GM18861 (cell line): ENCODE results near the gene HOXD9.
A peak's percentile ranks its signal among the peaks of the same experiment; 100 is the strongest.

Experiments used
- ATAC-seq: cut with Tn5 transposase; IDR thresholded peaks from one replicate; pipeline ENCODE4 v1.9.1; 2021; ENCODE audit not compliant: unreplicated experiment

Gene HOXD9

GRCh38 chr2:176085861-176086771 is 36.4 kb upstream of the HOXD9 start:
- ATAC-seq, result no peak

GRCh38 chr2:176087330-176088047 is 35.0 kb upstream of the HOXD9 start:
- no peak for ATAC-seq

- ATAC-seq, result no peak
These were observed 34.2 kb upstream of the HOXD9 start for GRCh38 chr2:176088048-176088936.

- no peak for ATAC-seq
These were observed 33.3 kb upstream of the HOXD9 start for GRCh38 chr2:176088937-176089842.

- no peak for ATAC-seq
These were observed 32.6 kb upstream of the HOXD9 start for GRCh38 chr2:176089843-176090395.

GRCh38 chr2:176090862-176091261 is 31.7 kb upstream of the HOXD9 start:
- no peak for ATAC-seq

- no peak for ATAC-seq
These were observed 30.9 kb upstream of the HOXD9 start for GRCh38 chr2:176091329-176092258.

- ATAC-seq, result no peak
These were observed 30.0 kb upstream of the HOXD9 start, which contains the start of gene HOXD13 for GRCh38 chr2:176092270-176093144. Gene HOXD13 (plus strand): TSS chr2:176092721. CDS start chr2:176092891, 170 bp downstream.

GRCh38 chr2:176093145-176093897 is 29.2 kb upstream of the HOXD9 start:
- no peak for ATAC-seq

GRCh38 chr2:176093898-176094249 is 28.6 kb upstream of the HOXD9 start:
- no peak for ATAC-seq

GRCh38 chr2:176094349-176094748 is 28.2 kb upstream of the HOXD9 start:
- no peak for ATAC-seq

GRCh38 chr2:176095421-176095820 is 27.1 kb upstream of the HOXD9 start:
- no peak for ATAC-seq

GRCh38 chr2:176096243-176096985 is 26.1 kb upstream of the HOXD9 start:
- no peak for ATAC-seq

GRCh38 chr2:176096986-176097819 is 25.3 kb upstream of the HOXD9 start:
- ATAC-seq, result peak; percentile 93

- no peak for ATAC-seq
These were observed 24.6 kb upstream of the HOXD9 start for GRCh38 chr2:176097820-176098365.
